Caco-2 (cell line): Measurements from ENCODE around the gene MYL2. TPM values are rescaled to one million over a fixed set of nuclear protein-coding genes. Genes with fewer than 3 reads are reported as not detected.

ENCODE experiments used
- BruUV-seq: library from RNA; stranded (reverse); fragments of 400-500 nt; replicated peaks from 2 replicates; lab custom pipeline; 2021; lab: Mats Ljungman, UMichigan
- CTCF ChIA-PET: fragments of 300-600 bp; sonication (Branson Sonifier 250); formaldehyde crosslinking; loops from one replicate; lab custom pipeline; 2022; ENCODE audit warnings: antibody characterized with exemption; lab: Charles Lee
- POLR2A ChIA-PET: fragments of 300-600 bp; sonication (Branson Sonifier 250); formaldehyde crosslinking; loops from one replicate; lab custom pipeline; 2022; ENCODE audit warnings: antibody characterized with exemption; lab: Charles Lee
- DNase-seq, 2 experiments: peaks; one replicate each; pipeline versions ENCODE4 v3.0.0 to v3.0.0-alpha.2; 2020 to 2022
- H3K27me3 ChIP-seq: replicated peaks from 2 replicates; pipeline ENCODE4 v1.6.0; 2011; ENCODE audit warnings: low read length; ENCODE audit not compliant: control insufficient read depth, insufficient read depth
- H3K36me3 ChIP-seq: 2 replicates; pipeline ENCODE4 v1.5.1; 2011; ENCODE audit warnings: low read length; ENCODE audit not compliant: control insufficient read depth, insufficient read depth
- H3K4me1 ChIP-seq: fragments of 250-450 bp; sonication (Bioruptor Pico); 2 replicates; pipeline ENCODE4 v1.5.1; 2020; ENCODE audit warnings: mild to moderate bottlenecking
- H3K4me3 ChIP-seq: 2 replicates; pipeline ENCODE4 v1.5.1; 2011; ENCODE audit warnings: low read depth, mild to moderate bottlenecking, control low read depth, low read length
- H3K9me3 ChIP-seq: fragments of 250-450 bp; sonication (Bioruptor Pico); 2 replicates; pipeline ENCODE4 v1.5.1; 2020; ENCODE audit warnings: mild to moderate bottlenecking, moderate library complexity
- H3K27ac Mint-ChIP-seq: one replicate; pipeline ENCODE4 v1.8.0; 2022; ENCODE audit warnings: mixed read lengths; ENCODE audit not compliant: unreplicated experiment
- H3K27me3 Mint-ChIP-seq: one replicate; pipeline ENCODE4 v1.8.0; 2022; ENCODE audit warnings: mixed read lengths; ENCODE audit not compliant: insufficient read depth, unreplicated experiment
- H3K36me3 Mint-ChIP-seq: one replicate; pipeline ENCODE4 v1.8.0; 2022; ENCODE audit warnings: mild to moderate bottlenecking, mixed read lengths; ENCODE audit not compliant: insufficient read depth, unreplicated experiment
- H3K4me1 Mint-ChIP-seq: one replicate; pipeline ENCODE4 v1.8.0; 2022; ENCODE audit warnings: low read depth, mixed read lengths; ENCODE audit not compliant: unreplicated experiment
- H3K4me3 Mint-ChIP-seq: one replicate; pipeline ENCODE4 v1.8.0; 2022; ENCODE audit warnings: mild to moderate bottlenecking, moderate library complexity, mixed read lengths; ENCODE audit not compliant: unreplicated experiment
- H3K9me3 Mint-ChIP-seq: one replicate; pipeline ENCODE4 v1.8.0; 2022; ENCODE audit warnings: mixed read lengths; ENCODE audit not compliant: unreplicated experiment
- CTCF ChIP-seq, 2 experiments: fragments of 200-600 bp in 1 of 2; IDR thresholded peaks; 1 replicate in 1 of 2; 2 replicates in 1 of 2; pipeline versions ENCODE4 v1.5.1 to v1.8.0; 2011 to 2022; ENCODE audit warnings: antibody characterized with exemption in 1 of 2, control low read depth in 1 of 2, inconsistent platforms in 1 of 2, low read depth in 1 of 2, low read length in 1 of 2, mild to moderate bottlenecking in 1 of 2, moderate library complexity in 1 of 2; ENCODE audit not compliant: insufficient read depth in 1 of 2, severe bottlenecking in 1 of 2, unreplicated experiment in 1 of 2
- intact Hi-C: fragments of 100-400 bp; cut with micrococcal nuclease; formaldehyde crosslinking; loops from one replicate; pipeline ENCODE4 v1.10.0; 2022; ENCODE audit not compliant: unreplicated experiment
- total RNA-seq: library from RNA; stranded (reverse); gene quantifications from 2 replicates; pipeline ENCODE4 v1.2.3, GENCODE V29; 2022

The MYL2 gene
- total RNA-seq, 1 experiment from 2014 or later = not detected

GRCh38 chr12:110872100-110872499, 48.3 kb downstream of the MYL2 start:
- Mint-ChIP-seq H3K4me1 (no peaks in the 10 kb centered on the region), H3K9me3 (no peaks in the 10 kb centered on the region), H3K36me3 (no peaks in the 10 kb centered on the region), H3K27me3 (peaks cover 5% of the 10 kb centered on the region), H3K4me3 (no peak overlapping the region), H3K27ac (no peak overlapping the region)
- Histone ChIP-seq H3K9me3 (no peaks in the 10 kb centered on the region), H3K4me1 (no peaks in the 10 kb centered on the region), H3K36me3 (no peaks in the 10 kb centered on the region), H3K4me3 (no peak overlapping the region), H3K27me3 (no peaks in the 10 kb centered on the region)
- CTCF ChIA-PET = no interaction called here
- no peak for TF ChIP-seq CTCF (IDR thresholded peaks at IDR 0.05; ENCODE audit: insufficient read depth in 1 of 2, low read depth in 1 of 2, low read length in 1 of 2, severe bottlenecking in 1 of 2, unreplicated experiment in 1 of 2)
- no TSS peak for BruUV-seq
- intact Hi-C loops = no loop called here
- POLR2A ChIA-PET = no interaction called here
- DNase-seq = no peak

DNA sequence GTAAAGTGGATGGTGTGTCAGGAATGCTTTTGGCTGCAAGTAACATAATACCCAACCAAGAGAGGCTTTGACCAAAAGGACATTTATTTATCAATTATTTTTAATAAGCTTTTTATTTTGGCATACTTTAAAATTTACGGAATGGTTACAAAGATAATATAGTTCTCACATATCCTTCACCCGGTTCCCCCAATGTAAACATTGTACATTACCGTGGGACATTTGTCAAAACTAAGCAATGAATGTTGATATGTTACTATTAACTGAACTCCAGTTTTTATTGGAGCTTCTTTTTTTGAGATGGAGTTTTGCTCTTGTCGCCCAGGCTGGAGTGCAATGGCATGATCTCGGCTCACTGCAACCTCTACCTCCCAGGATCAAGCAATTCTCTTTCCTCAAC, 50.6 kb downstream of the MYL2 start:
- Mint-ChIP-seq H3K36me3 (no peaks in the 10 kb centered on the region), H3K4me3 (no peak overlapping the region), H3K27ac (no peak overlapping the region), H3K4me1 (no peaks in the 10 kb centered on the region), H3K9me3 (no peaks in the 10 kb centered on the region), H3K27me3 (peaks cover 7% of the 10 kb centered on the region)
- no peaks in the 10 kb centered on the region for H3K9me3 ChIP-seq
- POLR2A ChIA-PET = no interaction called here
- no peak overlapping the region for H3K4me3 ChIP-seq
- no peak for TF ChIP-seq CTCF (IDR thresholded peaks at IDR 0.05; ENCODE audit: insufficient read depth in 1 of 2, low read depth in 1 of 2, low read length in 1 of 2, severe bottlenecking in 1 of 2, unreplicated experiment in 1 of 2)
- CTCF ChIA-PET = no interaction called here
- no TSS peak for BruUV-seq
- no peak for DNase-seq
- H3K36me3 ChIP-seq = no peaks in the 10 kb centered on the region
- H3K4me1 ChIP-seq = no peaks in the 10 kb centered on the region
- H3K27me3 ChIP-seq = no peaks in the 10 kb centered on the region
- intact Hi-C loops = no loop called here

- H3K27me3 ChIP-seq = no peaks in the 10 kb centered on the region
- Mint-ChIP-seq H3K36me3 (no peaks in the 10 kb centered on the region), H3K27ac (no peak overlapping the region), H3K4me3 (no peak overlapping the region), H3K27me3 (peaks cover 5% of the 10 kb centered on the region), H3K9me3 (no peaks in the 10 kb centered on the region), H3K4me1 (no peaks in the 10 kb centered on the region)
- H3K4me3 ChIP-seq = no peak overlapping the region
- H3K4me1 ChIP-seq = no peaks in the 10 kb centered on the region
- ChIA-PET POLR2A (no interaction called here), CTCF (no interaction called here)
- intact Hi-C loops = no loop called here
- no peak for TF ChIP-seq CTCF (IDR thresholded peaks at IDR 0.05; ENCODE audit: insufficient read depth in 1 of 2, low read depth in 1 of 2, low read length in 1 of 2, severe bottlenecking in 1 of 2, unreplicated experiment in 1 of 2)
- BruUV-seq = no TSS peak
- DNase-seq = no peak
- H3K9me3 ChIP-seq = no peaks in the 10 kb centered on the region
- H3K36me3 ChIP-seq = no peaks in the 10 kb centered on the region
Measured at GRCh38 chr12:110869026-110869425, 51.4 kb downstream of the MYL2 start.
